Heart left ventricle (tissue), 16 donors: Measurements from ENCODE around the gene COL20A1. TPM values are rescaled to one million over a fixed set of nuclear protein-coding genes. Genes with fewer than 3 reads are reported as not detected.

Experiments
- ATAC-seq, 4 donors: fragments of 200-7000 bp; cut with Tn5 transposase; one replicate each; pipeline ENCODE4 v1.9.1; 2020 to 2022; ENCODE audit warnings: moderate library complexity in 4 of 4, mild to moderate bottlenecking in 3 of 4, moderate number of reproducible peaks in 1 of 4
- DNase-seq, 5 donors: peaks; one replicate each; pipeline ENCODE4 v3.0.0-alpha.2; 2020
- H3K27ac ChIP-seq, 12 donors: fragments of 200-600 bp; sonication (generic) in 4 of 12; one replicate each; pipeline versions ENCODE4 v1.5.0 to v1.8.0; 2016 to 2022; ENCODE audit warnings: mild to moderate bottlenecking in 2 of 12
- H3K27me3 ChIP-seq, 9 donors: fragments of 200-600 bp; sonication (generic) in 2 of 9; one replicate each; pipeline versions ENCODE4 v1.5.1 to v1.8.0; 2016 to 2022; ENCODE audit warnings: mild to moderate bottlenecking in 3 of 9
- H3K36me3 ChIP-seq, 9 donors: fragments of 200-600 bp; sonication (generic) in 2 of 9; one replicate each; pipeline versions ENCODE4 v1.5.0 to v1.8.0; 2018 to 2022; ENCODE audit warnings: mild to moderate bottlenecking in 2 of 9
- H3K4me1 ChIP-seq, 12 donors: fragments of 200-600 bp; sonication (generic) in 4 of 12; one replicate each; pipeline versions ENCODE4 v1.5.0 to v1.8.0; 2016 to 2022; ENCODE audit warnings: mild to moderate bottlenecking in 3 of 12
- H3K4me3 ChIP-seq, 12 donors: fragments of 200-600 bp; sonication (generic) in 4 of 12; one replicate each; pipeline versions ENCODE4 v1.5.0 to v1.8.0; 2017 to 2022; ENCODE audit warnings: mild to moderate bottlenecking in 9 of 12, moderate library complexity in 4 of 12
- H3K9me3 ChIP-seq, 12 donors: fragments of 200-600 bp; sonication (generic) in 4 of 12; one replicate each; pipeline versions ENCODE4 v1.5.0 to v1.8.0; 2016 to 2022; ENCODE audit warnings: mild to moderate bottlenecking in 1 of 12
- CTCF ChIP-seq, 12 donors: fragments of 200-600 bp; sonication (generic) in 4 of 12; IDR thresholded peaks; one replicate each; pipeline versions ENCODE4 v1.5.0 to v1.8.0; 2018 to 2022; ENCODE audit warnings: antibody characterized with exemption in 12 of 12, mild to moderate bottlenecking in 5 of 12
- POLR2A ChIP-seq, 2 donors: fragments of 450-650 bp; IDR thresholded peaks; one replicate each; pipeline ENCODE4 v1.6.1; 2017; ENCODE audit warnings: antibody characterized with exemption in 2 of 2, mild to moderate bottlenecking in 2 of 2, moderate library complexity in 2 of 2
- WGBS, 4 donors: extraction: QIAGEN DNeasy Blood & Tissue Kit in 2 of 4; methylation state at CpG; one replicate each; pipeline versions ENCODE4 v1.1.5 to v1.1.7; 2013 to 2018; 5-methylcytosine and 5-hydroxymethylcytosine counted together
- intact Hi-C, 10 donors: fragments of 100-400 bp; cut with DNase I; formaldehyde crosslinking; loops; one replicate each; pipeline versions ENCODE4 v1.11.1 to v1.14.2; 2022
- polyA plus RNA-seq, 2 donors: library from polyadenylated mRNA; stranded (reverse); fragments of 200-250 nt; gene quantifications; one replicate each; pipeline ENCODE4 v1.2.3, GENCODE V29; 2013
- total RNA-seq, 9 donors: library from RNA; depleted of rRNA in 2 of 9; stranded (reverse); fragments of >200 nt in 2 of 9; fragmentation: NEBNext Ultra II Directional in 3 of 9; extraction: Animal tissue kit (Norgen Biotek cat#: 25700) in 3 of 9; gene quantifications; one replicate each; pipeline versions ENCODE4 v1.1.0 to v1.2.4, GENCODE V29; 2016 to 2023
- donor health status: ischemic (EF 13 %, LVEDD 7.1; RV severe dilation, severe dysfunction).
- donor health status: healthy with polysubstance abuse.
- donor health status: DM: no; HTN: yes; CAD: no.
- donor health status: DM: no; HTN: no; CAD: no.
- donor health status: ischemic (EF 25% LVEDD 6.9; RV normal size, moderate dysfunction).
- donor health status: ischemic (EF 25% LVEDD 5.7; RV mildly dilated, moderate dysfunction).
- donor health status: healthy.
- donor health status: DM: yes; HTN: yes; CAD: no.
- donor health status: ischemic (EF 35%, LVEDD 5.7; RV mildly dilated, moderate dysfunction).
- donor health status: nonischemic (EF 11% LVEDD 7.7; RV severe dilation, severe dysfunction).
- donor health status: DM: yes; HTN: yes; CAD: no.
- donor health status: PGD.
- donor health status: ischemic (EF 29% LVEDD 5.4; RV normal size, mild dysfunction).
- donor health status: nonischemic (EF 23%, LVEDD 6.1; RV moderate dilation, normal function).

The COL20A1 gene
- total and polyA plus RNA-seq, 11 donors: not detected

DNA sequence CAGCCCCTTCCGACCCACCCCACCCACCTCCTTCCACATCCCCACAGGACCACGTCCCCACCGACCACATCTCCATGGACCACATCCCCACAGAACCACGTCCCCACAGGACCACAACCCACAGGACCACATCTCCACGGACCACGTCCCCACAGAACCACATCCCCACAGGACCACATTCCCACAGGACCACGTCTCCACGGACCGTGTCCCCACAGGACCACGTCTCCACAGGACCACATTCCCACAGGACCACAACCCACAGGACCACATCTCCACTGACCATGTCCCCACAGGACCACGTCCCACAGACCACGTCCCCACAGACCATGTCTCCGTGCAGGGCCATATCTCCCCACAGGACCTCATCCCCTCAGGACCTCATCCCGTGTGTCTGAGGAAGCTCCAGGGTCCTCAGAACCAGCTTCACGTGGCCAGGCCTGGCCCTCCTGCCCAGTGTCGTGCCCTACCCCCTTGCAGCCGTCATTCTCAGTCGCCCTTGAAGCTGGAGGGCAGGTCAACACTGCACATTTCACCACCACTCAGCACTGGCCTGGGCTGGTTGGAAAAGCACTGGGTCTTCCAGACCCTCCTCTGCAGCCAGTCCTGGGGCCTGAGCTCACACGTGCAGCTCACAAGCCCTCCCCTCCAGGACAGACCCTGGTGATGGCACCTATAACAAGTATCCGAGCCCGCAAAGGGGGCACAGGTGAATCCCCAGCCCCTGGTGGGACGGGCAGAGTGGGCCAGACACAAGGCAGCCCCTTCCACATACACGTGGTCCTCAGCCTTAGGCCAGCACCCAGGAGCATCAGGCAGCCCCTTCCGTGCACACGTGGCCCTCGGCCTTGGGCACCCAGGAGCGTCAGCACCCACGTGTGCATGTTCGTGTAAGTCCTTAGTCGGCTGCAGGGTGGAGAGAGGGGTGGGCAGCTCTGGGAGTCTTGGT is 64.2 kb downstream of the COL20A1 start:
- Histone ChIP-seq H3K27ac (no peak overlapping the region), H3K4me3 (no peak overlapping the region), H3K27me3 (peaks cover 14 to 43% (median 20%) of the 10 kb centered on the region in 9 donors), H3K36me3 (no peaks in the 10 kb centered on the region), H3K4me1 (peaks cover 0 to 44% (median 7%) of the 10 kb centered on the region in 12 donors), H3K9me3 (no peaks in the 10 kb centered on the region)
- TF ChIP-seq CTCF (IDR thresholded peaks at IDR 0.05) (no peak), POLR2A (IDR thresholded peaks at IDR 0.05) (no peak)
- DNase-seq (peak in 1 of 5 donors; percentile 36), ATAC-seq (peak; percentile 24 to 31 (median 24))
- WGBS, 4 donors: 61 to 77% (median 68%) methylated on average over 23 to 30 of the region's 30 CpGs
- intact Hi-C loops: no loop called here

DNA sequence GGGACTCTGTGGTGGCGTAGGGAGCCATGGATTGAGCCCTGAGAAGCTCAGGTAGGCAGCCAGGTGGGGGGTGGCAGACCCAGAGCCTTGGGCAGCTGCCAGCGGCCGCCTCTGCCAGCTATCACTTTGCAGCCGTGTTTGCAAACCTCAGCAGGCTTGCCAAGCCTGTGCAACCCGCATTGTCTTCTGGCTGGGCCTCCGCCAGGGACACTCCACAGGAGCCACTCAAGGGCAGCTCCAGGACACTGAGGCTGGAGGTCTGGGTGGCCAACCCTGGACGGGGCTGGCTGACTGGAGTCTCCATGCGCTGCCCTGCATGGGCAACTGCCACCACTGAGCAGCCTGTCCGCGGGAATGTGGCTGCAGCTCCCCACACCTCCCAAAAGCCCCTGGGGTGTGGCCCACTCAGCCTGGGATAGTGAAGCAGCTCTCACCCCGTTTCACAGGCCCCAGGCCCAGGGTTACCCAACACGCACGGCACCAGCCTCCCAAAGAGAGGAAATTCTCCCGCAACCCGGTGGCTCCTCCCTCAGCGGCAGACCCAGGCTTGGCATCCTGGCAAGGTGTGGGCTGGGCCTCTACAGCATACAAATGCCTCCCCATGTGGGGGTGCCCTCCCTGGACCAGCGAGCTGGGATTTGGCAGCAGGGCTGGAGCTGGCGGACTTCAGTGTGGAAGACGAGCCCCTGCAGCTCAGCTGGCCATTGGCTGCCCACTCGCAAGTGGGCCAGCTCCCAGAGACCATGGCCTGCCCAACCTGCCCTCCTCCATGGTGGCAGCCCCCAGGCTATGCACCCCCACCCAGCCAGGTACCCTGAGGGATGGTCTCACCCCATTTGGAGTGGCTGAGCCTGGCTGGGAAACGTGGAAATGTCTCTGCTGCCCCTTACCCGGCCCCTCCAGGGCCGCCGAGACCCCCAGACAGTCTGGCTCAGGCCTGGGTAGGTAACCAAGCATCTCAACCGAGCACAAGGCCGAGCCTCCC is 65.2 kb downstream of the COL20A1 start:
- Histone ChIP-seq H3K27ac (no peak overlapping the region), H3K27me3 (peaks cover 14 to 53% (median 25%) of the 10 kb centered on the region in 9 donors), H3K9me3 (no peaks in the 10 kb centered on the region), H3K36me3 (no peaks in the 10 kb centered on the region), H3K4me1 (peaks cover 0 to 34% (median 3%) of the 10 kb centered on the region in 12 donors), H3K4me3 (no peak overlapping the region)
- ATAC-seq: peak; percentile 73 to 93 (median 84)
- 57 to 65% (median 62%) methylated on average over 17 to 26 of the region's 26 CpGs for WGBS, 4 donors
- TF ChIP-seq POLR2A (IDR thresholded peaks at IDR 0.05): no peak
- TF ChIP-seq CTCF (IDR thresholded peaks at IDR 0.05): no peak
- intact Hi-C loops: no loop called here
- DNase-seq: peak; percentile 57 to 89 (median 79)

- DNase-seq: peak in 1 of 5 donors; percentile 65
- 77 to 86% (median 82%) methylated on average over 14 to 42 of the region's 42 CpGs for WGBS, 4 donors
- no peak for TF ChIP-seq POLR2A (IDR thresholded peaks at IDR 0.05)
- TF ChIP-seq CTCF (IDR thresholded peaks at IDR 0.05): no peak
- Histone ChIP-seq H3K4me1 (peaks cover 0 to 41% (median 3%) of the 10 kb centered on the region in 12 donors), H3K27me3 (peaks cover 14 to 64% (median 31%) of the 10 kb centered on the region in 9 donors), H3K4me3 (no peak overlapping the region), H3K27ac (no peak overlapping the region), H3K9me3 (no peaks in the 10 kb centered on the region), H3K36me3 (no peaks in the 10 kb centered on the region)
- intact Hi-C loops: no loop called here
- peak in 2 of 4 donors; percentile 3 to 46 for ATAC-seq
Measured at GRCh38 chr20:63359164-63359934, 66.4 kb downstream of the COL20A1 start.
